ENCODE measurements around the gene ZNF778. TPM values are rescaled to one million over a fixed set of nuclear protein-coding genes. Genes with fewer than 3 reads are reported as not detected.

Gene ZNF778
- total RNA-seq = 10 to 100 TPM; 11.2 to 17.2 (median 13.9) TPM

- no peak for TF ChIP-seq EP300 (IDR thresholded peaks at IDR 0.05)
- TF ChIP-seq CTCF (IDR thresholded peaks at IDR 0.05) = peak in 2 of 3 experiments; percentile 6 to 12
- TF ChIP-seq POLR2AphosphoS5 (IDR thresholded peaks at IDR 0.05) = peak; percentile 90 to 93
- TF ChIP-seq POLR2A (IDR thresholded peaks at IDR 0.05; ENCODE audit: low read depth) = peak; percentile 58
- peaks cover 9 to 25% (median 22%) of the 10 kb centered on the region in 4 donors for H3K36me3 ChIP-seq
Observed at GRCh38 chr16:89217388-89218191, at the start of gene ZNF778. Gene ZNF778 (plus strand): TSS chr16:89217703. CDS start chr16:89221128, 3,425 bp downstream.

GRCh38 chr16:89168381-89169189 is 48.9 kb upstream of the ZNF778 start:
- H3K27me3 ChIP-seq = peaks cover 13 to 96% (median 58%) of the 10 kb centered on the region in 4 donors
- intact Hi-C loops (cut with DNase I) = loop anchor here (10.0 kb wide), 2 partner anchors 224 to 424 kb away; no protein-coding TSS in a partner anchor
- WGBS = 71% methylated on average over 11 of the region's 23 CpGs
- no peak for TF ChIP-seq POLR2A (IDR thresholded peaks at IDR 0.05; ENCODE audit: low read depth)
- TF ChIP-seq CTCF (IDR thresholded peaks at IDR 0.05) = no peak
- TF ChIP-seq POLR2AphosphoS5 (IDR thresholded peaks at IDR 0.05) = no peak
- no peak for DNase-seq (ENCODE audit: extremely low spot score)
- H3K4me1 ChIP-seq = peaks cover 19 to 33% (median 28%) of the 10 kb centered on the region in 4 donors
- H3K9me3 ChIP-seq = no peaks in the 10 kb centered on the region
- H3K36me3 ChIP-seq = no peaks in the 10 kb centered on the region
- no peak overlapping the region for H3K4me3 ChIP-seq
- H3K27ac ChIP-seq (replicated peaks in 1 of 4) = no peak overlapping the region

More at GRCh38 chr16:89217388-89218191, at the start of gene ZNF778:
- Histone ChIP-seq H3K9me3 (no peaks in the 10 kb centered on the region), H3K4me1 (peaks cover 20 to 45% (median 36%) of the 10 kb centered on the region in 4 donors), H3K27me3 (no peaks in the 10 kb centered on the region), H3K4me3 (peak within 1 kb of the TSS; percentile 76 to 98 (median 92)), H3K27ac (replicated peaks in 1 of 4) (peak within 1 kb of the TSS; percentile 93 to 97 (median 95))
- 0% methylated on average over 36 of the region's 91 CpGs for WGBS
- intact Hi-C loops (cut with DNase I) = no loop called here
- DNase-seq (ENCODE audit: extremely low spot score) = peak; percentile 95

GRCh38 chr16:89169778-89170177 is 47.7 kb upstream of the ZNF778 start:
- H3K27me3 ChIP-seq = peaks cover 13 to 90% (median 56%) of the 10 kb centered on the region in 4 donors
- H3K9me3 ChIP-seq = no peaks in the 10 kb centered on the region
- H3K36me3 ChIP-seq = no peaks in the 10 kb centered on the region
- DNase-seq (ENCODE audit: extremely low spot score) = no peak
- H3K27ac ChIP-seq (replicated peaks in 1 of 4) = no peak overlapping the region
- 68% methylated on average over 7 of the region's 14 CpGs for WGBS
- peaks cover 19 to 33% (median 28%) of the 10 kb centered on the region in 4 donors for H3K4me1 ChIP-seq
- intact Hi-C loops (cut with DNase I) = loop anchor here (10.0 kb wide), 3 partner anchors 225 to 425 kb away; partner anchors contain the start of gene APRT
- H3K4me3 ChIP-seq = no peak overlapping the region
- TF ChIP-seq EP300 (IDR thresholded peaks at IDR 0.05) (no peak), POLR2AphosphoS5 (IDR thresholded peaks at IDR 0.05) (no peak), CTCF (IDR thresholded peaks at IDR 0.05) (no peak), POLR2A (IDR thresholded peaks at IDR 0.05; ENCODE audit: low read depth) (no peak)

GRCh38 chr16:89170346-89171215 is 46.9 kb upstream of the ZNF778 start:
- WGBS = 7% methylated on average over 24 of the region's 34 CpGs
- H3K9me3 ChIP-seq = no peaks in the 10 kb centered on the region
- DNase-seq (ENCODE audit: extremely low spot score) = no peak
- no peak overlapping the region for H3K27ac ChIP-seq (replicated peaks in 1 of 4)
- TF ChIP-seq POLR2AphosphoS5 (IDR thresholded peaks at IDR 0.05) = no peak
- TF ChIP-seq EP300 (IDR thresholded peaks at IDR 0.05) = no peak
- no peak for TF ChIP-seq CTCF (IDR thresholded peaks at IDR 0.05)
- TF ChIP-seq POLR2A (IDR thresholded peaks at IDR 0.05; ENCODE audit: low read depth) = no peak
- intact Hi-C loops (cut with DNase I) = loop anchor here (10.0 kb wide), 1 partner anchor 356 kb away; the partner anchor contains the start of gene APRT
- peaks cover 13 to 90% (median 52%) of the 10 kb centered on the region in 4 donors for H3K27me3 ChIP-seq
- peak overlapping the region; percentile 34 to 53 (median 41) for H3K4me3 ChIP-seq
- no peaks in the 10 kb centered on the region for H3K36me3 ChIP-seq
- peaks cover 19 to 33% (median 28%) of the 10 kb centered on the region in 4 donors for H3K4me1 ChIP-seq

All from esophagus muscularis mucosa (tissue), 4 donors.